HG03097 (cell line): Measurements from ENCODE around the gene HNRNPLL.

ENCODE experiments used
- ATAC-seq: cut with Tn5 transposase; IDR thresholded peaks from one replicate; pipeline ENCODE4 v1.9.1; 2021; ENCODE audit not compliant: unreplicated experiment, low FRiP score

The HNRNPLL gene

DNA sequence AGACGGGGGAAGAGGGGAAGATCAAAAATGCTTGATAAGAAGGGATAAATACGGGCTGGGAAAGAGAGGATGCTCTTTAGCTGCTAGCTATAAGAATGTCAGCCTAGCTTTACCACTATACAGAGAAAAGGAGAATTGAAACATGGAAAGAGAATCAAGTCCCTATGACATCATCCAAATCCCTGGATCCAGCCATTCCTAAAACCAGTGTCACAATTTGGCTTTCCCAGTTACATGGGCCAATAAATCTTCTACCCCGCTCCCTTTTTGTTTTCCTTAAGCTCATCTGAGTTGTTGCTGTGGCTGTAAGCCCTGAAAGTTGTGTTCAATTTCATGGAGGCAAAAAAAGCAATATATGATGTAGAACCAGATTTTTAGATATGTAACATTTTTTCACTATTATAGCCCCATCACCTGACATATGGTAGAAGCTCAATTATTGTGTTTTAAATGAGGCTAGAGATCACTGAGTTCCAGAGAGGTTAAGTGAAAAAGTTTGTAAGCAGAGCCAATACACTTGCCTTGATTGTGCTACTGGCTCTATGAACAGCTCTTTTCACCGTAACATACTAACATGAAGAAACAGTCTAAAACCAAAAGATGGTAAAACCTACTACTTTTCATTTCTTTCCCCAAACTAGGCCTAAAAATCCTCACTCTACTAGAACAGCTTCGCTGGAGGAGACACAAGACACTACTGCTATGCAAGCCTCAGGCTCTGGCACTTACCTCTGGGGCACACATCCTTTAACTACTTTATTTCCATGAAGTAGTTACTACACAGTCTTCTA lies 4.3 kb downstream of the HNRNPLL start:
- no peak for ATAC-seq

GRCh38 chr2:38597115-38597514 lies 5.6 kb downstream of the HNRNPLL start:
- ATAC-seq: no peak

- no peak for ATAC-seq
Observed at GRCh38 chr2:38596229-38596628, 6.5 kb downstream of the HNRNPLL start.

GRCh38 chr2:38592951-38593350 lies 9.8 kb downstream of the HNRNPLL start:
- ATAC-seq: no peak

DNA sequence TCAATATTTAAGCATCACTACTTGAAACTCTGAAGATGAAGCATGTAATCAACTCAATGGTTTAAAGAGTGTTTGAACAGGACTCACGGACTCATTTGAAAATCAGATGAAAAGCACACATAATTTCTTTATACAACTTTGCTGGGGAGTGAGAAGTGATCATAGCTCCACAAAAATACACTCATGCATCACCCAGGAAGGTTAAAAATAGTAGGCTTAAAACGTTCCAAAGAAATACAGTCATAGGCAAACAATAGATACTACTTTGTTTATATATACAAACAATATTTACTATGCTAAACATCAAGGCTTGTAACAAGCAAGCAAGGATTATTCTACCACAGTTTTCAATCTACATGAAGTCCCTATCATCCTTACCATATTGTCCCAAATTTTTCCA lies 11.6 kb downstream of the HNRNPLL start:
- no peak for ATAC-seq

DNA sequence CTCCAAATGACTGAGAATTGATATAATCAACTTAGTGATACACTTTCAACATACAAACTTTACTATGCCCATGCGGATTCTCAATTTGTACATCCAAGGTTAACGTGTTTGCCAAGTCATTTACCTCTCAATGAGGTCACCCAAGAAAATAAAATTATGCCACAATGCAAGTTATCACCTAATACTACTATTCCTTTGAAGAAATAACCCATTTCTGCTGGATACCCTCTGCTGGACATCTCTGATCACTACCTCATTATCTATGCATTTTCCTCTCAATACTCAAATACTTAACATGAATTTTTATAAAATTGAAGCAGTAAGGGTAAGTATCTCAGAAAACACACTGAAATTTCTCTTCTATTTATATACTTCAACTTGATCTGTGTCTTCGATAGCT lies 12.7 kb downstream of the HNRNPLL start:
- no peak for ATAC-seq

GRCh38 chr2:38586931-38587330 lies 15.8 kb downstream of the HNRNPLL start:
- ATAC-seq: no peak

DNA sequence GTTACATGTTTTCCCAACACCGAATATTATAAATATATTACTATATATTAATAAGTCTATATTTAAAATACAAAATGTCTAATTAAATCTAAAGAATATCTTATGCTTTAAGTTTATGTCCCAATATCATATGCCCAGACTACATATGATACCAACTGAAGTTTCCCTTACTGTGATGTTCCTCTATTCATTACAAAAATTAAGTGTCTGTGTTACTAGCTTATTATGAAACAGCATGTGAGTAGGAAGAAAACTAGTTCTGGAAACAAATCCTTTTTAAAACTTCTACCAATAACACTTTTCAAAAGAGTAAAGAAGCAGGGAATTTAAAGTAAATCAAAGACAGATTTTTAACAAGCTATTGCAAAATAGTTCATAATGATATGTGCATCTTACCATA lies 17.8 kb downstream of the HNRNPLL start:
- ATAC-seq: no peak

DNA sequence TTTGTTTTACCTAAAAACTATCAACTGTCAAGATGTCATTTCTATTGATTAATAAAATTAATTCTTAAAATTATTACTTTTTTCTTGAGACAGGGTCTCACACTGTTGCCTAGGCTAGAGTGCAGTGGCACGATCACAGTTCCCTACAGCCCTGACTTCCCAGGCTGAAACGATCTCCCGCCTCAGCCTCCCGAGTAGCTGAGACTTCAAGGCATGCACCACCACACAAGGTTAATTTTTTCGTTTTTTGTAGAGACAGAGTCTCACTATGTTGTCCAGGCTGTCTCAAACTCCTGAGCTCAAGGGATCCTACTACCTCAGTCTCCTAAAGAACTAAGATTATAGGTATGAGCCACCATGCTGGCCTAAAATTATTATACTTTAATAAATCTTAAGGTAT lies 18.7 kb downstream of the HNRNPLL start:
- no peak for ATAC-seq

GRCh38 chr2:38583524-38583923 lies 19.2 kb downstream of the HNRNPLL start:
- ATAC-seq: no peak

GRCh38 chr2:38581193-38582147 lies 21.3 kb downstream of the HNRNPLL start:
- ATAC-seq: no peak

DNA sequence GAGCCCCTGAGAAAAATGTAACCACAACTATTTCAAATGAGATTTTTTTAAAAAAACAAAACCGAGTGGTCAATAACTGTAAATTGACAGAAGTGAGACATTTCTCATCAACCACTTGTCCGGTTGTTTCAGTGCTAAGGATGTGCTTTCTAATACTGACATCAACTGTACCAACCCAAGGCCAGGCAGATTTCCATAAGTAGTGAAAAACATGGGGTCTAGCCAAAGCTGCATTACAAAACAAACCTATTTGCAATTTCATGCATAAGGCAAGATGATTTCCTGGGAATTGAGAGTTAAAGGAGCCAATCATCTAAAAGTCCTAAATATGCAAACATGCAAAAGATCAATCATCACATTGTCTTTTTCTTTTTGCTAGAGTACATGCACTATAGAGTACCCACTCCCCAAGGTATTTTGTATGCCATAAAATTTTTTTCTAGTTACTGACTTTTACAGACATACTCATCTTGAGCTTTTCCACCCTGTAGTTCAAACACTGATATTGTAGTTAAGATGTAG lies 22.6 kb downstream of the HNRNPLL start:
- no peak for ATAC-seq

DNA sequence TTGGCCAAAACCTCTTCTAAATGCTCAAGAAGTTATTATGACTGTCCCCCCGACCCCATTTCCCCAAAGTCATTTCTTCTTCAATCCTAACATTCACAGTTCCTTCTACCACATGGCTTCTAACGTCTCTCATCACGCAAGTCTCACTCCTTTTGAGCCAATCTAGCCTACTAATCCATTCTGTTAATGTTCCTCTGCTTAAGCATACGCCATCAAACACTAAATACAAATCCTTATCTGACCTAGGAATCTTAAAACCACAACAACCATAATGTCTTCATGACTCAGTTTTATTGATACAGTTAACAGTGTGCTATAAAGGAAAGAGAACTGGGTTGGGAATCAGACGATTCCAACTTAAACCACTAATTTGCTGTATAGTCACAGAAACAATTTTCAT lies 23.9 kb downstream of the HNRNPLL start:
- no peak for ATAC-seq

GRCh38 chr2:38574278-38574677 lies 28.4 kb downstream of the HNRNPLL start:
- no peak for ATAC-seq

DNA sequence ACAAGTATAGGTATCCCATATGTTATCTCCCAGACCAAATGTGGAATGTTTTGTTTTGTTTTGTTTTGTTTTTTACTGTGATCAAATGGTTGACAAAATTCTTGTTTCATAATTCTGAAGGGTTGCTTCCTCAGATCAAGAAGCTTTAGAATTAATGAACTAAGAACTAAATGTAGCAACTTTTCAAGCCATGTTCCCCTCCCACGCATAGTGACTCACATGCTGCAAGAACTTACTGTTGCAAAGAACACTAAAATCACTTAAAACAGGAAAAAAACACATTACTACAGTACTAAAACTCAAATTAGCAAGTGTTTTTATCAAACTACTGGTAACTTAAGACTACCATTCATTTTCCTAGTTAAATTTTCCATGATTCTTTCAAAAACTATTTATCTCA lies 30.6 kb downstream of the HNRNPLL start:
- no peak for ATAC-seq

- ATAC-seq: no peak
Observed at GRCh38 chr2:38571193-38571592, 31.5 kb downstream of the HNRNPLL start.

DNA sequence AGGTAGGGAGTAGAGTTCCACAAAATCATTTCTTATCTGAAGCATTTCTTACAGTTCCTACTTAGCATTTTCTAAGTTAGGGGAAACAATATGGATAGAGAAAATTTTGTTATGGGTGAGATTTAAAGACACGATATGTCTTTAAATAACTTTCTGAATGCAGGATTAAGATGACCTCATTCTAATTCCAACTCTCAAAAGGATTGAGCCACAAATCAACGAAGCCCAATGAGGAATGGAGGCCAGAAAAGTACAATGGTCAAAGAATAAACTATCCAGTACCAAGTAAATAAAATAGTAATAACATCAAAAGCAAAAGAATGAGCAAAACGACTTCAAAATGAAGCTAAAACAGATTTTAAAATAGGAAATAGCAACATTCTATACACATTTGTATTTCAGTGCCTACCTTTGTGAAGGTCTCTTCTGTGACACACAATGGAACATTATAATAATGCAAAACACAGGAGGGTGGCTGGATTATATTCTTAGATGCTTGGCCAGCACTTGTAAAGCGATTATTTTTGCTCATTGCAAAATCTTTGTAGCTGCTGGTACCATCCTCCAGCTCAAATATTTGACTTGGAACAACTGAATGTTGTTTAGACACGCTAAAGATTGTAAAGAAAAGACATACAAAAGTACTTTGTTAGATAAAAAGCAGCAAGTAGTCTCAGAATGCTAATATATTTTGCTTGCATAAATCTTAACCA lies 33.8 kb downstream of the HNRNPLL start:
- ATAC-seq: no peak

DNA sequence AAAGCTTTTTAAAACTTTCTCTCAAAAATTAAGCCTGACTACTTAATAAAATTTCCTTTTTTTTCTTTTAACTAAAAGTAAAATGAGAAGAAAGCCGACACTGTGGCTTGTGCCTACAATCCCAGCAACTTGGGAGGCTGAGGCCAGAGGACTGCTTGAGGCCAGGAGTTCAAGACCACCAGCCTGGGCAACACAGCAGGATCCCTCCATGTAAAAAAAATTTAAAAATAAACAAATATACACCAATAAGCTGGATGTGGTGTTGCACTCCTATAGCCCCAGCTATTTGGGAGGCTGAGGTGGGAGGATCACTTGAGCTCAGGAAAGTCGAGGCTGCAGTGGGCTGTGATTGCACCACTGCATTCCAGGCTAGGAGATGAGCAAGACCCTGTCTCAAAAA lies 37.4 kb downstream of the HNRNPLL start:
- no peak for ATAC-seq

GRCh38 chr2:38561691-38562090 lies 41.0 kb downstream of the HNRNPLL start:
- no peak for ATAC-seq

GRCh38 chr2:38560092-38560491 lies 42.6 kb downstream of the HNRNPLL start:
- no peak for ATAC-seq

- ATAC-seq: no peak
Observed at GRCh38 chr2:38557981-38558380, 44.7 kb downstream of the HNRNPLL start.
